ENCODE data around the gene JUP.

Gene JUP

GRCh38 chr17:41750862-41751261, 35.6 kb downstream of the JUP start:
- TF ChIP-seq GLIS3 (CRISPR knock-in tag; IDR thresholded peaks at IDR 0.05) = no peak
- TF ChIP-seq ZFP3 (CRISPR knock-in tag; IDR thresholded peaks at IDR 0.05) = no peak
- no peak for TF ChIP-seq OSR1 (CRISPR knock-in tag; IDR thresholded peaks at IDR 0.05)
- no peak for TF ChIP-seq ZFP30 (CRISPR knock-in tag; IDR thresholded peaks at IDR 0.05)
- TF ChIP-seq POU6F1 (CRISPR knock-in tag; IDR thresholded peaks at IDR 0.05; ENCODE audit: borderline replicate concordance, low read depth) = no peak
- TF ChIP-seq ARNTL (CRISPR knock-in tag; IDR thresholded peaks at IDR 0.05; ENCODE audit: borderline replicate concordance, low read depth) = no peak
- TF ChIP-seq ZNF70 (CRISPR knock-in tag; IDR thresholded peaks at IDR 0.05) = no peak
- TF ChIP-seq ZNF8 (CRISPR knock-in tag; IDR thresholded peaks at IDR 0.05) = no peak
- no peak for TF ChIP-seq ZNF565 (CRISPR knock-in tag; conservative IDR thresholded peaks at IDR 0.05; ENCODE audit: low read depth)
- no peak for TF ChIP-seq ESRRG (CRISPR knock-in tag; IDR thresholded peaks at IDR 0.05)
- no peak for TF ChIP-seq BACH2 (CRISPR knock-in tag; IDR thresholded peaks at IDR 0.05; ENCODE audit: borderline replicate concordance)
- TF ChIP-seq, protein P1, sequence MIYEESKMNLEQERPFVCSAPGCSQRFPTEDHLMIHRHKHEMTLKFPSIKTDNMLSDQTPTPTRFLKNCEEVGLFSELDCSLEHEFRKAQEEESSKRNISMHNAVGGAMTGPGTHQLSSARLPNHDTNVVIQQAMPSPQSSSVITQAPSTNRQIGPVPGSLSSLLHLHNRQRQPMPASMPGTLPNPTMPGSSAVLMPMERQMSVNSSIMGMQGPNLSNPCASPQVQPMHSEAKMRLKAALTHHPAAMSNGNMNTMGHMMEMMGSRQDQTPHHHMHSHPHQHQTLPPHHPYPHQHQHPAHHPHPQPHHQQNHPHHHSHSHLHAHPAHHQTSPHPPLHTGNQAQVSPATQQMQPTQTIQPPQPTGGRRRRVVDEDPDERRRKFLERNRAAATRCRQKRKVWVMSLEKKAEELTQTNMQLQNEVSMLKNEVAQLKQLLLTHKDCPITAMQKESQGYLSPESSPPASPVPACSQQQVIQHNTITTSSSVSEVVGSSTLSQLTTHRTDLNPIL (CRISPR knock-in tag; IDR thresholded peaks at IDR 0.05; ENCODE audit: low read depth) = no peak
- no peak for TF ChIP-seq ZC3H10 (CRISPR knock-in tag; IDR thresholded peaks at IDR 0.05)
- no peak for TF ChIP-seq TOX (CRISPR knock-in tag; IDR thresholded peaks at IDR 0.05; ENCODE audit: borderline replicate concordance)
- no peak for TF ChIP-seq ISL1 (CRISPR knock-in tag; IDR thresholded peaks at IDR 0.05)
- TF ChIP-seq, protein P2, sequence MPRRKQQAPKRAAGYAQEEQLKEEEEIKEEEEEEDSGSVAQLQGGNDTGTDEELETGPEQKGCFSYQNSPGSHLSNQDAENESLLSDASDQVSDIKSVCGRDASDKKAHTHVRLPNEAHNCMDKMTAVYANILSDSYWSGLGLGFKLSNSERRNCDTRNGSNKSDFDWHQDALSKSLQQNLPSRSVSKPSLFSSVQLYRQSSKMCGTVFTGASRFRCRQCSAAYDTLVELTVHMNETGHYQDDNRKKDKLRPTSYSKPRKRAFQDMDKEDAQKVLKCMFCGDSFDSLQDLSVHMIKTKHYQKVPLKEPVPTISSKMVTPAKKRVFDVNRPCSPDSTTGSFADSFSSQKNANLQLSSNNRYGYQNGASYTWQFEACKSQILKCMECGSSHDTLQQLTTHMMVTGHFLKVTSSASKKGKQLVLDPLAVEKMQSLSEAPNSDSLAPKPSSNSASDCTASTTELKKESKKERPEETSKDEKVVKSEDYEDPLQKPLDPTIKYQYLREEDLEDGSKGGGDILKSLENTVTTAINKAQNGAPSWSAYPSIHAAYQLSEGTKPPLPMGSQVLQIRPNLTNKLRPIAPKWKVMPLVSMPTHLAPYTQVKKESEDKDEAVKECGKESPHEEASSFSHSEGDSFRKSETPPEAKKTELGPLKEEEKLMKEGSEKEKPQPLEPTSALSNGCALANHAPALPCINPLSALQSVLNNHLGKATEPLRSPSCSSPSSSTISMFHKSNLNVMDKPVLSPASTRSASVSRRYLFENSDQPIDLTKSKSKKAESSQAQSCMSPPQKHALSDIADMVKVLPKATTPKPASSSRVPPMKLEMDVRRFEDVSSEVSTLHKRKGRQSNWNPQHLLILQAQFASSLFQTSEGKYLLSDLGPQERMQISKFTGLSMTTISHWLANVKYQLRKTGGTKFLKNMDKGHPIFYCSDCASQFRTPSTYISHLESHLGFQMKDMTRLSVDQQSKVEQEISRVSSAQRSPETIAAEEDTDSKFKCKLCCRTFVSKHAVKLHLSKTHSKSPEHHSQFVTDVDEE (CRISPR knock-in tag; IDR thresholded peaks at IDR 0.05) = no peak
- ATAC-seq = no peak

GRCh38 chr17:41748275-41748674, 38.2 kb downstream of the JUP start:
- ATAC-seq = no peak
- TF ChIP-seq ARNTL (CRISPR knock-in tag; IDR thresholded peaks at IDR 0.05; ENCODE audit: borderline replicate concordance, low read depth) (no peak), ESRRG (CRISPR knock-in tag; IDR thresholded peaks at IDR 0.05) (no peak), ZNF565 (CRISPR knock-in tag; conservative IDR thresholded peaks at IDR 0.05; ENCODE audit: low read depth) (no peak), OSR1 (CRISPR knock-in tag; IDR thresholded peaks at IDR 0.05) (no peak), TCF4 (CRISPR knock-in tag; IDR thresholded peaks at IDR 0.05; ENCODE audit: borderline replicate concordance) (no peak), ZFP30 (CRISPR knock-in tag; IDR thresholded peaks at IDR 0.05) (no peak), ZNF70 (CRISPR knock-in tag; IDR thresholded peaks at IDR 0.05) (no peak), ZC3H10 (CRISPR knock-in tag; IDR thresholded peaks at IDR 0.05) (no peak), GLIS3 (CRISPR knock-in tag; IDR thresholded peaks at IDR 0.05) (no peak), POU6F1 (CRISPR knock-in tag; IDR thresholded peaks at IDR 0.05; ENCODE audit: borderline replicate concordance, low read depth) (no peak), BACH2 (CRISPR knock-in tag; IDR thresholded peaks at IDR 0.05; ENCODE audit: borderline replicate concordance) (no peak), PPARA (CRISPR knock-in tag; IDR thresholded peaks at IDR 0.05; ENCODE audit: borderline replicate concordance) (no peak), CSDC2 (CRISPR knock-in tag; IDR thresholded peaks at IDR 0.05) (no peak)
- TF ChIP-seq, protein P3, sequence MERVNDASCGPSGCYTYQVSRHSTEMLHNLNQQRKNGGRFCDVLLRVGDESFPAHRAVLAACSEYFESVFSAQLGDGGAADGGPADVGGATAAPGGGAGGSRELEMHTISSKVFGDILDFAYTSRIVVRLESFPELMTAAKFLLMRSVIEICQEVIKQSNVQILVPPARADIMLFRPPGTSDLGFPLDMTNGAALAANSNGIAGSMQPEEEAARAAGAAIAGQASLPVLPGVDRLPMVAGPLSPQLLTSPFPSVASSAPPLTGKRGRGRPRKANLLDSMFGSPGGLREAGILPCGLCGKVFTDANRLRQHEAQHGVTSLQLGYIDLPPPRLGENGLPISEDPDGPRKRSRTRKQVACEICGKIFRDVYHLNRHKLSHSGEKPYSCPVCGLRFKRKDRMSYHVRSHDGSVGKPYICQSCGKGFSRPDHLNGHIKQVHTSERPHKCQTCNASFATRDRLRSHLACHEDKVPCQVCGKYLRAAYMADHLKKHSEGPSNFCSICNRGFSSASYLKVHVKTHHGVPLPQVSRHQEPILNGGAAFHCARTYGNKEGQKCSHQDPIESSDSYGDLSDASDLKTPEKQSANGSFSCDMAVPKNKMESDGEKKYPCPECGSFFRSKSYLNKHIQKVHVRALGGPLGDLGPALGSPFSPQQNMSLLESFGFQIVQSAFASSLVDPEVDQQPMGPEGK (CRISPR knock-in tag; IDR thresholded peaks at IDR 0.05; ENCODE audit: borderline replicate concordance) = no peak
- TF ChIP-seq, protein P1 (CRISPR knock-in tag; IDR thresholded peaks at IDR 0.05; ENCODE audit: low read depth) = no peak
